ENCODE measurements around the gene SLC12A5. TPM values are rescaled to one million over a fixed set of nuclear protein-coding genes. Genes with fewer than 3 reads are reported as not detected.
"Not testable (repeated sequence)": the region's sequence is repeated elsewhere in the genome, so short reads cannot be mapped to it uniquely, and the experiment has no call there.

The SLC12A5 gene
- total and polyA plus RNA-seq, 2 of the 4 experiments (the other 2 are of a cell fraction), result 2.2 TPM; not detected in 1

GRCh38 chr20:45988830-45989229, 40.2 kb upstream of the SLC12A5 start:
- H4K8ac ChIP-seq (ENCODE audit: low read depth in 2 of 2, low read length in 2 of 2), result not testable (repeated sequence)

More at GRCh38 chr20:45988830-45989229, 40.2 kb upstream of the SLC12A5 start:
- H3K79me1 ChIP-seq (ENCODE audit: low read depth in 1 of 2, low read length in 2 of 2); H4K91ac ChIP-seq (ENCODE audit: insufficient read depth, low read depth, low read length); H2BK120ac ChIP-seq (ENCODE audit: low read depth, low read length); H2AK5ac ChIP-seq (ENCODE audit: low read depth, low read length); H3K4me3 ChIP-seq (ENCODE audit: insufficient read depth, low read depth, low read length); POLR2A ChIA-PET (ENCODE audit: unreplicated experiment); H3K18ac ChIP-seq (ENCODE audit: low read depth, low read length); H3K9me1 ChIP-seq (ENCODE audit: insufficient read depth, low read length); H3K27me3 ChIP-seq (ENCODE audit: control insufficient read depth, insufficient read depth, low read length); H3K23ac ChIP-seq (ENCODE audit: low read depth, low read length); H3K27ac ChIP-seq (ENCODE audit: insufficient read depth, low read length); H3K4ac ChIP-seq (ENCODE audit: low read depth, low read length); in situ Hi-C loops (cut with MboI; ENCODE audit: low sequenced_read_pairs); DNase-seq; H3K36me3 ChIP-seq (ENCODE audit: control insufficient read depth, insufficient read depth, low read length); BruUV-seq (replicated peaks); H3K56ac ChIP-seq (ENCODE audit: extremely low read depth, insufficient read depth, low read length); H2AFZ ChIP-seq (replicated peaks; ENCODE audit: low read length, poor library complexity); H4K20me1 ChIP-seq (ENCODE audit: insufficient read depth, low read length); H2BK5ac ChIP-seq (ENCODE audit: low read depth, low read length, poor library complexity, severe bottlenecking); H3K14ac ChIP-seq (replicated peaks; ENCODE audit: low read depth, low read length); H3K4me1 ChIP-seq (ENCODE audit: control insufficient read depth, insufficient read depth, low read length); intact Hi-C loops (cut with micrococcal nuclease); ATAC-seq (ENCODE audit: low read depth); H3K9me3 ChIP-seq (ENCODE audit: control insufficient read depth, insufficient read depth, low read length); H2BK15ac ChIP-seq (ENCODE audit: low read depth, low read length); H2BK20ac ChIP-seq (ENCODE audit: low read depth, low read length); dilution Hi-C loops (cut with HindIII; ENCODE audit: low sequenced_read_pairs, unreplicated experiment); H2AK9ac ChIP-seq (replicated peaks; ENCODE audit: low read depth, low read length, poor library complexity); H3K4me2 ChIP-seq (ENCODE audit: low read depth, low read length); H4K5ac ChIP-seq (ENCODE audit: low read depth, low read length); H3K9ac ChIP-seq (ENCODE audit: low read depth, low read length): not testable (repeated sequence)
- CTCF ChIA-PET, result interaction anchor here (0.7 to 1.3 kb wide), 2 partner anchors 10 to 52 kb away, joined by 3 to 4 read pairs; no protein-coding TSS in a partner anchor
- no CpG with 5 or more reads among the region's 6 CpGs for WGBS, 2 experiments (ENCODE audit: extremely low coverage in 2 of 2, insufficient read length in 1 of 2)
